Stimulated activated naive CD4-positive, alpha-beta T cell treated with Interleukin-2 at 50 U/mL for 16 hours (primary cell): ENCODE data around the gene PROX1.

ENCODE experiments used
- DNase-seq: peaks from one replicate; lab custom pipeline; 2025; lab: John Stamatoyannopoulos, UW

The PROX1 gene

GRCh38 chr1:213980906-213981305 is 6.9 kb upstream of the PROX1 start:
- no peak for DNase-seq

GRCh38 chr1:213982289-213982671 is 5.5 kb upstream of the PROX1 start:
- DNase-seq: no peak

GRCh38 chr1:213982672-213983492 is 4.9 kb upstream of the PROX1 start:
- no peak for DNase-seq

- no peak for DNase-seq
Observed at GRCh38 chr1:213983493-213984386, 4.0 kb upstream of the PROX1 start.

GRCh38 chr1:213984387-213985208 is 3.2 kb upstream of the PROX1 start:
- no peak for DNase-seq

GRCh38 chr1:213985209-213986019 is 2.4 kb upstream of the PROX1 start:
- no peak for DNase-seq

- DNase-seq: no peak
Observed at GRCh38 chr1:213986020-213986924, 1.5 kb upstream of the PROX1 start.

- no peak for DNase-seq
Observed at GRCh38 chr1:213986925-213987250, 885 bp upstream of the PROX1 start.

- DNase-seq: no peak
Observed at GRCh38 chr1:213987422-213987926, 299 bp upstream of the PROX1 start.

GRCh38 chr1:213988507-213989001 is 781 bp downstream of the PROX1 start:
- no peak for DNase-seq

GRCh38 chr1:213989002-213989855 is 1.5 kb downstream of the PROX1 start:
- DNase-seq: no peak

GRCh38 chr1:213993929-213994328 is 6.2 kb downstream of the PROX1 start:
- no peak for DNase-seq

- no peak for DNase-seq
Observed at GRCh38 chr1:213994888-213995287, 7.1 kb downstream of the PROX1 start.

GRCh38 chr1:213995603-213996002 is 7.8 kb downstream of the PROX1 start:
- DNase-seq: no peak

GRCh38 chr1:213996320-213997037 is 8.7 kb downstream of the PROX1 start:
- no peak for DNase-seq

- DNase-seq: no peak
Observed at GRCh38 chr1:213997038-213997771, 9.4 kb downstream of the PROX1 start.

GRCh38 chr1:213997772-213998107 is 10.0 kb downstream of the PROX1 start:
- DNase-seq: no peak

- no peak for DNase-seq
Observed at GRCh38 chr1:213998785-213999184, 11.0 kb downstream of the PROX1 start.
